ENCODE measurements around the gene FAM90A1.
"Not testable (repeated sequence)": the region's sequence is repeated elsewhere in the genome, so short reads cannot be mapped to it uniquely, and the experiment has no call there.

- TF ChIP-seq, protein P1, sequence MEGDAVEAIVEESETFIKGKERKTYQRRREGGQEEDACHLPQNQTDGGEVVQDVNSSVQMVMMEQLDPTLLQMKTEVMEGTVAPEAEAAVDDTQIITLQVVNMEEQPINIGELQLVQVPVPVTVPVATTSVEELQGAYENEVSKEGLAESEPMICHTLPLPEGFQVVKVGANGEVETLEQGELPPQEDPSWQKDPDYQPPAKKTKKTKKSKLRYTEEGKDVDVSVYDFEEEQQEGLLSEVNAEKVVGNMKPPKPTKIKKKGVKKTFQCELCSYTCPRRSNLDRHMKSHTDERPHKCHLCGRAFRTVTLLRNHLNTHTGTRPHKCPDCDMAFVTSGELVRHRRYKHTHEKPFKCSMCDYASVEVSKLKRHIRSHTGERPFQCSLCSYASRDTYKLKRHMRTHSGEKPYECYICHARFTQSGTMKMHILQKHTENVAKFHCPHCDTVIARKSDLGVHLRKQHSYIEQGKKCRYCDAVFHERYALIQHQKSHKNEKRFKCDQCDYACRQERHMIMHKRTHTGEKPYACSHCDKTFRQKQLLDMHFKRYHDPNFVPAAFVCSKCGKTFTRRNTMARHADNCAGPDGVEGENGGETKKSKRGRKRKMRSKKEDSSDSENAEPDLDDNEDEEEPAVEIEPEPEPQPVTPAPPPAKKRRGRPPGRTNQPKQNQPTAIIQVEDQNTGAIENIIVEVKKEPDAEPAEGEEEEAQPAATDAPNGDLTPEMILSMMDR (IDR thresholded peaks at IDR 0.05) = not testable (repeated sequence)
- TF ChIP-seq ZFX (IDR thresholded peaks at IDR 0.05; ENCODE audit: borderline replicate concordance) = not testable (repeated sequence)
Observed at GRCh38 chr12:8243682-8244161, 16.3 kb upstream of the FAM90A1 start.
